ENCODE results near the gene LMO1.

The LMO1 gene

DNA sequence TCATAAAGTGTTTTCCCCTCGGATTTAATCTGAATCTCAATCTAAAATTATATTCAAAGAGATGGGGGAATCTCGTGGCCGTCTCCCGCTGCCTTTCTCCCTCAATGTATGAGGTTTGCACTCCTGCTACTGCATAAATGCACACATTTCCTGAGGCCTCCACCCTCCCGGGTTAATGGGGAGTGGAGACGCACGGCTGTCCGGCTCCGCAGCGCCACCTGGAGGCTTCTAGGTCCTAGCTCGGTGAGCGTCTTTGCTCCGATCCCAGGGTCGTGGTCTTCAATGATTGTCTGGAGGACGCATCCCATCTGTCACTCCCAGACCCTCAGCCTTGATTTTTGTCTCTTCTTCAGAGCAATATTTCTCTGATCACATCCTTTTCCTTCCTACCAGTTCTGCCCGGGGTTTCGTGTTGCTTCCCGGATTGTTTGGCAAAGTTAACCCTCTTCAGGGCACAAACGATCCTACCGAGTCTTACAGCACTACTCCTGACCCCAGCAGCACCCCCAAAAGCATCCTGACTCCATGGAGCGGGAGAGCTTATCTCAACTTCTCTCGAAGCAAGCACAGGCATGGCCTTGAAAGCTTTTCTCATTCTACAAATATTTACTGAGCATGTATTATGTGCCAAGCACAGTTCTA lies at the start of gene LMO1:
TSS of gene LMO1 (minus strand) at position 110 of the 642 bp plus-strand sequence. CDS start 516 bp downstream, outside the sequence.
- DNase-seq (ENCODE audit: low read depth, low spot score): no peak

DNA sequence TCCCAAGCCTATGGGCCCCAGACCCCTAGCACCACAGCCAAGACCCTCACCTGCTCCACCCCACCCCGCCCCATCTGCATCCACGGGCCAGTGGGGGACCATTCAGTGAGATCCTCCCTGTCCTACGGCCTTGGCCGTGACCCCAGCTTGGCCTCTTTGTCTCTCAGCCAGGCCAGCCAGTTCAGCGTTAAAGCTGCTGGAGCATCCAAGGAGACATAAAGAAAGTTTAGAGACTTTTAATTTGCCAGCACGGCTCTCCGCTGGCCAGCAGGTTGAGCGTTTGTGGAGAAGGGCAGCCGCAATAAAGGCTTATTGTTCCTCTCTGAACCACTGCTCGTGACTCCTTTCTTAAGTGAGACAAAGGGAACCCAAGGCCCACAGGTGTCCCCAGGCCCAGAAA lies 49.3 kb upstream of the LMO1 start:
- no peak for DNase-seq (ENCODE audit: low read depth, low spot score)

DNA sequence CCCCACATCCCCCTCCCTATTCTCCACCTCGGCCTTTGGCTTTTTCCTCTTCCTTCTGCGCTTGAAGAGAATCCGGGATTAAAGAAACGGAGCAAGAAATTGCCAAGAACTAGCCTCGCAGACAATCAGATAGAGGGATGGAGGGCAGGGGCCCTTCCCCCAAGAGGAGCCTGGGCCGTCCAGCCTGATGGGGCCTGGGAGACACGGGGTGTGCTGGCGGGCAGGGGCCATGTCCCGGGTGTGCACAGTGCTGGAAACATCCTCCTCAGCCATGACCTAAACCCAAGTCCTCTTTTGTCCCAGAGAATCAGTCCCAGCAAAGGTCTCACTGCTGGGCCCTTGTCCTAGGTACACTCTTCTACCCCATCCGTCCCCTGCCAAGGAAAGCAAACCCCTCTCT lies 47.7 kb upstream of the LMO1 start:
- no peak for DNase-seq (ENCODE audit: low read depth, low spot score)

DNA sequence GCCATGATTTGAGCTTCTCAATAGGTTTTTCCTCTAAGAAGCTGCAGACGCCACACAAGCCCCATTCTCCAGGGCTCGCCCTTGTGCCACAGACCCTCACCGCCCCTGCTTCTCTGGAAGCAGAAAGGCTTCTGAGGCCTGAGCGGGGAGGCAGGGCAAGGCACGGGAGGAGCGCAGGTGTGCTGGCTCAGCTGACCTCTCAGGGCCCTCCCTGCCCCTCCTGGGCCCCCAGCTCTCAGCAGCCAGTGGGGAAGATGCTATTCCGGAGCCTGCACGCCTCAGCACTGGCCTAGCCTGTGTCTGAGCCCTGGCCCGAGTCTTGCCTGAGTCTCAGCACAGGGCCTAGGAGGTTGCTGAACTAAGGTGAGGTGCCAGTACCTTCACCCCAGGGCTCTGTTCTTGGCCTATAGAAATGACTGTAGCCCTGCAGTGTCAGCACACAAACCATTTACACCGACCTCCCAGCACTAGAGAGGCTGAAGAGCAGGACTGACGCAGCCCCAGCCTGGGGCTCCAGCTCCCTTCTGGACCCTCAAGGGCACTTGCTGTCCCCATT lies 47.1 kb upstream of the LMO1 start:
- no peak for DNase-seq (ENCODE audit: low read depth, low spot score)

DNA sequence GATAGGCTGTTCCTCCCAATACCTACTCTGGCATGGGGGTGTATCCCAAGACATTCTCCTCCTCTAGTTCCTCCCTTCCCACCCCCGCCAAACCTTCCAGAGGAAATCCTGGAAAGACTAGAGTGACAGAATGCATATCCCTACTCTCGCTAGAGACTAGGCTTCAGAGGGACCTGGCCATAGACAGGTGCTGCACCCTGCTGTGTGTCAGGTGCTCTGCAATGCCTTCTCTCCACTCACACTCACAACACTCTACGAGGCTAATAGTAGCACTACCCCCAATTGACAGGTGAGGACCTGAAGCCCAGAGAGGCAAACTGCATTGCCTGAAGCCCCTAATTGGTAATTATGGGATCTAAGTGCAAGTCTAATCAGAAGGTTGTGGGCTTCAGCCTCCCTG lies 46.2 kb upstream of the LMO1 start:
- no peak for DNase-seq (ENCODE audit: low read depth, low spot score)

DNA sequence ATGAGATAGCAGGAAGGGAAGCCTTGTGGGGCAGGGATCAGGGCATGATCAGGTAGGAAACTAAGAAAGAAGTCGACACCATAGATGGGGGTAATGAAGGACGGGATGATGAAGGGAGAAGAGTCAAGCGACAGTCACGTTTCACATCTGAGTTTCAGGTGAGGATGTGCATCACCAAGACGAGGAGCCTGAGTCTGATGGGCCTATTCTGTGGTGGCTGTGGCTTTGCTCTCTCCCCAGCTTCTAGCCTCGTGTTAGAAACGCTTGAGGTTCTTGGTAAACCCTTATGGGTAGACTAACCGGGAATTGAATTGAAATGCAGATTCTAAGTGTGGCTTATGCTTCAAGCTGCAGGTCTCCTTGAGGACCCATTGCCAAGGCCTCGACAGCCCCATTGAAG lies 45.6 kb upstream of the LMO1 start:
- DNase-seq (ENCODE audit: low read depth, low spot score): no peak

DNA sequence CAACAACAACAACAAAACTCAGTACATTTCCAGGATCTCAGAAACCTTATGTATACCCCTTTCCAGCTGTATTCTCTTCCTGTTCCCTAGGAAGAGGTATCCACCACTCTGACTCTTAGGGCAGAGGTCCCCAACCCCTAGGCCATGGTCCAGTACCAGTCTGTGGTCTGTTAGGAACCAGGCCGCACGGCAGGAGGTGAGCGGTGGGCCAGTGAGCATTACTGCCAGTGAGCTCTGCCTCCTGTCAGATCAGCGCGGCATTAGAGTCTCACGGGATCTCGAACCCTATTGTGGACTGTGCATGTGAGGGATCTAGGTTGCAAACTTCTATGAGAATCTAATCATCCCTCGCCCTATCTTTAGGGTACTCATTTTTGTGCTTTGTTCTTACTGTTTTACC lies 43.9 kb upstream of the LMO1 start:
- no peak for DNase-seq (ENCODE audit: low read depth, low spot score)

DNA sequence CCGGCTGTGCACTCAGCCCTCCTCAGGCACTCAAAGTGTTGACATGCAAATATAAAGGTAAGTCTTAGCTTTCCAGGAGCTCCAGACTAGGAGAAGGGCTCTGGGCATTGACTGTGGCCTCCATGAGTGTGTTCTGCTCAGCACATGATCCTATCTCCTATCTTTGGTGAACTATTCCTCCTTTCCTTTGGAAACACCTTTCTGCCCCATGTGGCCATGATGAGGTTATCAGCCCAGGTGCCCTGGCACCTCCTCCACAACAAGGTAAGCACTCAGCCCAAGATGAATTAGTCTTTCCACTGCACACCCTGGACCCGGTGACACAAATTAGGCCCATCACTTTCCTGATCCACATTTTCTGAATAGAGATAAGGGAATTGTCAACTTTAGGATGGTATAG lies 37.9 kb upstream of the LMO1 start:
- DNase-seq (ENCODE audit: low read depth, low spot score): no peak

DNA sequence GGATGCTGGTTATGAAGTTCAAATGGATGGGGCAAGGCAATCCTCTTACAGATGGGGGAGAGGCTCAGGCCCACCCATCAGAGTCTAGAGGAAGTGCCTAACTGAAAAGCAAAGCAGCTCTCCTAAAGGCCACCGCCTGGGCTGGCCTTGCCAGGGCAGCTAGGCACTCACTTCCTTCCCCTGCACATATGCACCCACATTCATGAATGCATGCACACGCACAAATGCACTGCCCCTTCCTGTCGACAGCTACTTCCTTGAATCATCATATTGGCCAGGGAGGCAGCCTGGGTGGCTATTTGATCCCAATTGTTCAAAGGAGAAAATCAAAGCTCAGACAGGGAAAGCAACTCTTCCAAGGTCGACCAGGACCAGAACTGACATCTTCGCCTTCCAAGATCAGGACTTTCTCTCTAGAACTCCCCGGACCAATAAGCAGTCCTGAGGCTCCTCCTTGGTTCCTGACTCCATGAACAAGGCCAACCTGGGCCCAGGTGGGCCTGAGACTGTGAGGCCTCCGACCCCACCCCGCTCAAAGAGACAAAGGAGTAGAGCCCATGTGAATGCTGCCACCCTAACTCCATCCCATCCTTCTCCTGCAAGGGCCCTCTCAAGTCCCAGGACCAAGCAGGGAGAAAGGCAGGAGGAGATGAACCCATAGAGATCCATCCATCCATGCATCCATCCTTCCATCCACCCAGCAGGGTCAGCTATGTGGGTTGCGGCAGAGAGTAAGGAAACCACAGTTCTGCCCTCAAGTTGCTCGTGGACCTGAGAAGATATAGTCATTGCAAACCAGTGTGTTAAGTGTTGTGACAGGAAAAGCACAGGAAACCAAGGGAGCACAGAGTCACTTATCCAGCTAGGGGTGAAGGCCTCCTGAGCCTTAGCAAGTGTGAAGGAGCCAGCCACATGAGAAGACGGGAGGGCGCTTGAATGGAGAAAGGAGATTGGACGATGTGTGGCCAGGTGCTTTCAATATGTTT lies 35.4 kb upstream of the LMO1 start:
- no peak for DNase-seq (ENCODE audit: low read depth, low spot score)

DNA sequence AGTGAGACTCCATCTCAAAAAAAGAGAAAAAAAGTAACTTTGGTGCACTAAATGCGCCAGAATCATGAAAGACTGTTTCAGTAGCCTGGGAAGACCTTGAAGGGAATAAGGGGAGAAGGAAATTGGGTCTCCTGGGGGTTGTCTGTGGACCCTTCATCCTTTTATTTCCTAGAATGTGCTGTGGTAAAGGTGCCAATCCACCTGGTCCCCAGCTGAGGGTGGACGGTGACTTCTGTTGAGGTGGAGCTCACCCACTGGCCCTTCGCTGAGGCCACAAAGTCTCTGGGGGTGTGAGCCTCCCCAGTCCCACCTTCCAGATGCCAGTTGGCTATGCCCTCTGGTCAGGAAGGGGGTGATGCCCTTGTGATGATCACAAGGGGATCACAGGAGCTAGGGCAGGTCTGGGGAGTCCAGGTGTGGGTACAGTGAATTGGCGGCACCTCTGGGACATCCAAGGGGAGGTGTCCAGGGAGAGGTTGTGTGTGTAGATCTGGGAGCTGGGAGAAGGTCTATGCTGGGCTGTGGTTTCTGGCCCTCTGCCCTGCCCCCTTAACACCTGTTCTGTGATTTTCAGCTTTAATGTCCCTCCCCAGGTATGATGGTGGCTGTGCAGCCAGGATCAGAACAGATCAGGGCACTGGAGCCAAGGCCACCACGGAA lies 34.2 kb upstream of the LMO1 start:
- no peak for DNase-seq (ENCODE audit: low read depth, low spot score)

DNA sequence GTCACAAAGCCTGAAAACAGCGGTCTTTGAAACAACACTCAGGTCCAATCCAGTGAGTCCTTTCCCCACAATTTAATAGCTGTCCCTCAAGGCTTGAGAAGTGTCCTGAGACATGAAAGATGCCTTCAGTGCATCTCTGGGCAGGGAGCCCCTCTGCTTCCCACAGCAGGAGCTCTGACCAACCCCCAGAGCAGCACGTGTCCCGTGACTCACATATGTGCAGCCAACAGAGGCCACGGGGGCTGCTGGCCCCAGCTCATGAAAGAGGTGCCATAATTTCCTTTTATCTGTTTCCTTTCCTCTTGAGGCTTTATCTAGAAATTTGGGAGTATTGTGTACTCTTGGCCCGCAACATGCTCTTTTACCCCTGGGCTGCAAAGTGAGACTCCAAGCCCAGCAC lies 33.2 kb upstream of the LMO1 start:
- DNase-seq (ENCODE audit: low read depth, low spot score): no peak

DNA sequence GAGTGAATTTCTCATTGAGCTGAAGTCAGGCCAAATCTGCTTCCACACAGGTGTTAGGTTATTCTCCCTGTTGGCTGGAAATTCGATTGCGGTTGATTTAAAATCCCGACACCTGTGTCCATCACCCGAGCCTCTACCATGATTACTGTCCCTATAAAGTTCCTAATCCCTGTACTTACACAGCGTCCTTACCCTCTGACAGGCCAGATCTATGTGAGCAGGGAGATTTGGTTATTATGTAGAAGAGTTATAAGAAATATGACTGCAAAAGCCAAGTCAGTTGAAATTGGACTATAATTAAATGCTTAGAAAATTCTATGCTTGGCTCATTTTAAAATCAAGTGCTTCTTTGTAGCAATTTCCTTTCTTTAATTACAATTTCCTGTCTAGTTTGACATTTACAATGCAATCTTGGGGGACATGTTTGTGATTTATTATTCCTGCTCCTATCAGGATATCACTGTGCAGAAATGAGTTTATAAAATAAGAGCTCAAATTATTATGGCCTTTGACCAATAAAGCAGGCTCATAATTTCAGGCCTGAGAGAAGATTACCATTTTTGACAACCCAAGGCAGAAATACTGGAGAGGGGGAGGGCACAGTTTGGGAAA lies 32.5 kb upstream of the LMO1 start:
- no peak for DNase-seq (ENCODE audit: low read depth, low spot score)

DNA sequence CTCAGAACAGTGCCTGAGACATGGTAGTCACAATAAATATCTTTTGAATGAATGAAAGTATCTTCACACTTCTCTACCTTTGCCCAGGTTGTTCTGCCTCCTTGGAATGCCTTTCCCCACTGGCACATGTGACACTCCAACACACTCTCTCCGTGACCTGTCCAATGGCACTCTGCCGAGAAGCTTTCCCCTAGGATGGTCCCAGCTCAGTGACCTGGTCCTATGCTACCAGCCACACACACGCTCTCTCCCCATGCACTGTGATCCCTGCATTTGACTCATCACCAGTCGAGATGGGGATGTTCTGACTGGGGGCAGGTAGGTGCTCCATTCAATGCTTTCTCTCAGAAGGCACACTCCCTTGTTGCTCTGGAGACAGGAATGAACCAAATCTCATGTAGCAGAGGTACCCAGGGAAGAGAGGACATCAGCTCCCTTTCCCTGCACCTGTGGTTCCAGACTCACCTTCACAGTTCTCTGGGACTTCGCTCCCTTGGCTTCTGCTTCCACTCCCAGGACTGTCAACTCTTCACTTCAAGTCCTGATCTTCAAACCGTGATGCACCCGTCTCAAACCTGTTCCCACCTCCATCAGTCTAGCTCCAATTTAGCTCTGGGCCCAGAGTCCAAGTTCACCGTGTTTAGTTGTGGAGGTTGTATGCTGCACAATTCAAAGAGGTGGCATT lies 30.7 kb upstream of the LMO1 start:
- no peak for DNase-seq (ENCODE audit: low read depth, low spot score)

DNA sequence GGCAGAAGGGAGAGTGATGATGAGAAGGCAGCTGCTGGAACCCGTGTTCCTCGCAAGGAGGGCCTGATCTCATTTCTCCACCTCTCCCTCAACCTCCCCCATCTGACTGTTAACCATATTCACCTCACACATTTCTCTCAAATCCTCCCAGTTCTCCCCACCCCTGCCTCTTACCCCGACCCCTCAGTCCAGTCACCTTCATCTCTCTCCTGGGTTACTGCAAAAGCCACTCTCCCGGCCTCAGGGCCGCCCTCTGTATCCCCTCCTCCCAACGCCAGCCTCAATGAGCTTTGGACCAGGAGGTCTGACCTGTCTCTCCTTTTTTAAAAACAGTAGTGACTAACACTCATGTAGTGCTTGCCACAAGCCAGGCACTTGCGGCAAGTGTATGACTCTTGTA lies 29.5 kb upstream of the LMO1 start:
- DNase-seq (ENCODE audit: low read depth, low spot score): no peak

DNA sequence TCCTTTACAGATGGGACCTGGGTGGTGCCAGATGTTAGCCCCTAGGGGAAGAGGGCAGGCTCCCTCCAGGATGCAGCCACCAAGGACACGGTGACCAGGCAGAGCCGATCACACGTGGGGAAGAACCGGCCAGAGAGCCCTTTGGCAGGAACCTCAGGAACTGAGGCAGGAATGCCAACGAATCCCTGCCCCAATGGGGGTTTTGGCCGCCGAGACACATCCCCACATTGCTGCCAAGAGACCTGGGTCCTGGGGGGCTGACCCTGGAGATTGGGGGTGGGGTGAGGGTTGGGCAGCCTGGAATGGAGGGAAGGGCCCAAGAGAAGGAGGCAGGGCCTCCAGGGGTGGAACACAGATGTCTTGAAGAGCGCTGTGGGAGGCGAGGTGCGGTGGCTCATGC lies 28.7 kb upstream of the LMO1 start:
- no peak for DNase-seq (ENCODE audit: low read depth, low spot score)

DNA sequence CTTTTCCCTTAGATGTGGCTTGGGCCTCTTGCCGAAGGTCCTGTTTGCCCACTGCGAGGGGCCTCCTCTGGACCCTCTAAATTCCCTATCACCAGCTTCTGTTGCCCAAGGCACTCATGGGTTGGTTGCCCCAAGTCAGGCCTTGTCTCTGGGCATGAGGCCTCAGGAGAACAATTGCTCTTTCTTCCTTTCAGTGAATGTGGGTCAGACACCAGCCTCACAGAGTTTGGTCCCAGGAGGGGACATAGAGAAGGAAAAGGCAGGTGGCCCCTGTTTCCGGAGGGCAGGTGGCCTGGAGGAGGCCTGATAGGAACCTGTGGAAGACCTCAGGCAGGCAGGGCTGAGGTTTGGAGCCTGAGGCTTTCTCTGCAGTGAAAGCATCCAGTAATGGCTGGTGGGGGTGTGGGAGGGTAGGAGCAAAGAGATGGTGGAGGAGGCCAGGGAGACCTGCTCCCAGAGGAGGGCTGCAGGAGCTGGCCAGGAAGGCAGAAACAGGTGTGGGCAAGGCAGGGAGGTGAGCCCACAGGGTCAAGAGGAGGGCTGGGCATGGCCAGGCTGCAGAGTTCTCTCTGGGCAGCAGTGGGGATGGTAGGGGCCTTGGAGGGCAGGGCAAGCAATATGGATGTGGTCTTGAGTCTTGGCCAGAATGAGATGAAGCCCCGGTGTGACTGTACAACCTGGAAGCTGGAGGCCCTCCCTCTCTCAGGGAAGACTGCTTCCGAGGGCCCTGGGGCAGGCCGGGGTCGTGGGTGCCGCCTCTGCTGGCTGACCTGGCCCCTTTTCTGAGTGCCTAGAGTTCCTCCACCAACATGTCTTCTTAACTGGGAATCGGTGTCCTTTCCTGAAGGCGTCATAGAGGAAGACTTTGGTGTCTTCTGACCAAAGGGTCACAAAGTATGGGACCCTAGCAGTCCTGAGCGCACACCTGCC lies 28.0 kb upstream of the LMO1 start:
- DNase-seq (ENCODE audit: low read depth, low spot score): no peak

DNA sequence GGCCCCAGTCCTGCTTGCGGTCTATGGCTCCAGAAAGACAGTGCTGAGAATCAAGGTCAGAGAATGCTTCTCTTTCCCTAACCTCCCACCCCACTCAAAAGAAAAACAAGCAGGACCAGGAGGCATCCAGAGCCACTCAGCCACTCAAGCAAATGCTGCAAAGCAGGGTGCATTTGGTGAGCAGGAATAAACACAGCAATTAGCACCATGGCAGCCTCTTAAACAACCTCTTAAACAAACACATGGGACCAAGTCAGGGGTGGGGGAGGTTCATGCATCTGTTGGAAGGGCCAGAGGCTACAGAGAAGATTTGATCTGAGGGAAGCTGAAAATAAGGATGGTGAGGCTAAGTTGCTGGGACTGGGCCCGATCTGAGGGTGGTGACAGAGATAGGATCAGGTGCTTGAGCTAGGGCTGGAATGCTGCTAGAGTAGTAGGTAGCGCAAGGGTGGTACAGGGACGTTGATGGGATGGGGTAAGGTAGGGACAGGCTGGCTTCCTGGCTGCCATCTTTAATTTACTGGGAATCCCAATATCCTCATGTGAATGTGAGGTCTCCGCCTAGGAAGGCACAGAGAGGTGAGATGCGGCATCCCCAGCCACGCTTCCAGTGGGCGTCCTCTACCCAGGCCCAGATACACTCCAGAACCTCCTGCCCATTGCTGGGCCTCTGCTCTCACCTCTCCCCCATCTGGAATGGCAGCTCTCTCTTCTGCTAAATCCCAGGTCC lies 26.6 kb upstream of the LMO1 start:
- DNase-seq (ENCODE audit: low read depth, low spot score): no peak

DNA sequence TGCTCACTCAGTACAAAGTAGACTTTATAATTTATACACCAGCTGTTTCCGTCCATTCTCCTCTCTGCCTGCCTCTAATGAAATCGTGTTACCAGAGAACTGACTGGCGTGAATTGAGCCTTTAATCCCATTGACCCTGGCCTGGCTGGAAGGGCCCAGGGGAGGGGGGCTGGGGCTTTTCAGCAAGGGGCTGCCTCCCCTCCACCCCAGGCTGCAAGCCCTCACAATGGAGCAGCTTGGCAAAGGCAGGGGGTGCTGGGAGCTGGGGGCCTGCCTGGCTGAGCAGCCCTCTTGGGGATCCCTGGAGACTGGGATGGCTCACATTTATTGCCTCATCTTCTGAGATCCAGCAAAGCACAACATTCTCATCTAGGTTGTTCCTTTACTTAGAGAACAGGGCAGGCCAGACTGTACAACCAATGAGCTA lies 25.8 kb upstream of the LMO1 start:
- DNase-seq (ENCODE audit: low read depth, low spot score): no peak

DNA sequence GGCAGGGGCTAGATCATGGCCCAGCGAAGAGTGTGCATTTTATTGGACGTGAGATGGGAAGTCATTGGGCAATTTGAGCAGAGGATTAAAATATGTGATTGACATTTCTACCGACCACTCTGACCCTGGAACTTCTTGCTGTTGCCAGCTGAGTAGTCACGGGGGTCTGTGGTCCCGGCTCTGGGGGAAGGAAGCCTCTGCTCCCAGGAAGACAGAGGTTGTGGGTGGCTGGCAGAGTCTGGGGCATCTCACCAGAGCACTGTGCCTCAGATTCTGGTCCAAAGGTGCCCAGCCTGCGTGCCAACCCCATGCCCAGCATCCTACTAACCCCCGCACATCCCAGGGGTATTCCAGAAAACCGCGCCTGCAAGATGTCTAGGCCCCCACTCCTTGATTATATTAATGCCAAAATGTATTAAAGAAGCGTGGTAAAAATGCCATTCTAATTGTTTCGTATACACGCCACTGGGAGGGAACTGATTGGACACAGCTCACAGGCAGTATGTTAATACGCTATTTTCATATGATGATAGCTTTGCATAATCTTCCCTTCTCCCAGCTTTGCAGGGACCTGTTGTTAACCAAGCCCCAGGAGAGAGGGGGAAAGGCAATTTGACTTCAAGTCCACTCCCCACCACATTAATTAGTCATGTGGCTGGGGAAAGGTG lies 25.3 kb upstream of the LMO1 start:
- no peak for DNase-seq (ENCODE audit: low read depth, low spot score)
